GM04504 (cell line): ENCODE data around the gene DNAJC16.
"Not testable (repeated sequence)": the region's sequence is repeated elsewhere in the genome, so short reads cannot be mapped to it uniquely, and the experiment has no call there.

Experiments used
- DNase-seq: peaks from one replicate; pipeline ENCODE4 v3.0.0-alpha.2; 2012; ENCODE audit warnings: low read depth

The DNAJC16 gene

GRCh38 chr1:15526490-15527339, at the start of gene DNAJC16:
Gene DNAJC16 (plus strand): TSS chr1:15526848. CDS start chr1:15529106, 2,258 bp downstream.
- peak; percentile 100 for DNase-seq

GRCh38 chr1:15476927-15477326, 49.7 kb upstream of the DNAJC16 start:
- DNase-seq: no peak

DNA sequence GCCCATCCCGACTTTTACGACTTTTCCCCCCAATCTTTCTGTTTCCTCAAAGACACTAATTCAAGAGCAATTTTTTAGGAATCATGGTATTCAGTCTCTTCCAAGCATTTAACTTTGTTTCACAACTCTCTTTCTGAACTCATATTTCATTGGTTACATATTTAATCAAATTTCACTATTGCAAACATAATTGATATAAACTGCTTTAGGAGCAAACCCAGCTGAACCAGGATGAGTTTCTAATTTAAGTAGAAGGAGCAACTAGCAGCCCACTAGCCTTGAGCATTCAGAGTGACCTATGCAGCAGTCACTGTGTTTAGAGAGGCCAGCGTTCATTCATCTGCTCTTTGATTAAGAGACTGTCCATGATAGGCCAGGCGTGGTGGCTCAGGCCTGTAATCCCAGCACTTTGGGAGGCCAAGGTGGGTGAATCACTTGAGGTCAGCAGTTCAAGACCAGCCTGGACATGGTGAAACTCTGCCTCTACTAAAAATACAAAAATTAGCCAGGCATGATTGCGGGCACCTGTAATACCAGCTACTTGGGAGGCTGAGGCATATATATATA, 48.9 kb upstream of the DNAJC16 start:
- DNase-seq: no peak

DNA sequence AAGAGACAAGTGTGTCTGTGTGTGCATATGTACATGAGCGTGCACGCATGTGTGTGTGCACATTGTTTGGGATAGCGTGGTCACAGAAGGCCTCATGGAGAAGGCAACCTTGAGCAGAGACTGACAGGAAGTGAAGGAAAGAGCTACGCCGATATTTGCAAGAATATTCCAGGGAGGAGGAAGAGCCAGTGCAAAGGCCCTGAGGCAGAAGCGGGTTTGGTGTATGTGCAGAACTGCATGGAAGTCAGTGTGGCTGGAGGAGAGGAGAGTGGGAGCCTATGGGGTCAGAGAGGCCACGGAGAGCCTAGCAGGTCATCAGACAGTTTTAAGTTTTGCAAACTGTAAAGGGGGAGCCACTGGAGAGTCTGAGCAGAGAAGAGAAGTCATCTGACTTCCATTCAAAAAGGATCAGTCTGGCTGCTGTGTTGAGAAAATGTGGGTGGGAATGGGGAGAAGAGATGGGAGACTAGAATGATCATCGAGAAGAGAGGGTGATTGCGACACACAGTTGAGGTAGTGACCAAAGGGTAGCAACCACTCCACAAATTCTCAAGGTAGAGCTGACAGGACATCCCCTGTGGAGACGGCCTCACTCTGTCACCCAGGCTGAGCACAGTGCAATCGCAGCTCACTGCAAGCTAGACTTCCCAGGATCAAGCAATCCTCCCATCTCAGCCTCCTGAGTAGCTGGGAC, 46.8 kb upstream of the DNAJC16 start:
- DNase-seq: no peak

GRCh38 chr1:15482455-15482854, 44.2 kb upstream of the DNAJC16 start:
- not testable (repeated sequence) for DNase-seq

- not testable (repeated sequence) for DNase-seq
Observed at GRCh38 chr1:15482983-15483543, 43.6 kb upstream of the DNAJC16 start.

- no peak for DNase-seq
Observed at GRCh38 chr1:15483971-15484370, 42.7 kb upstream of the DNAJC16 start.

GRCh38 chr1:15484443-15484842, 42.2 kb upstream of the DNAJC16 start:
- not testable (repeated sequence) for DNase-seq

DNA sequence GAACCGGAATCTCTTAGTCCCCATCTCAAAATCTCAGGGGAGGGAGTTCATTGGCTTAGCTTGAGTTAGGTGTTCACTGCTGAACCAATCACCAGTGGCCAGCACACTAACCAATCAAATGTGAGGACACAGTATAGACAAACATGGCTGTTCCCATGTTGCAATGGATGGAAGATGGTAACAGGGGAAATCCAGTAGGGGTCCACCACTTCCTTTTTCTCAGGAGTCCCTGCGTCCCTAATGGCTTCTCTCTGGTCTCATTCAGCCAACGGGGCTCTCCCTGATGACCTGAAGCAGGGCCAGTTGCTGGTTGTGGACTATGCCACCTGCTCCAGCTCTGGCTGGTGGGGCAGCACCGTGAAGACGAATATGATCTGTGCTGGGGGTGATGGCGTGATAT, 41.0 kb upstream of the DNAJC16 start:
- no peak for DNase-seq

DNA sequence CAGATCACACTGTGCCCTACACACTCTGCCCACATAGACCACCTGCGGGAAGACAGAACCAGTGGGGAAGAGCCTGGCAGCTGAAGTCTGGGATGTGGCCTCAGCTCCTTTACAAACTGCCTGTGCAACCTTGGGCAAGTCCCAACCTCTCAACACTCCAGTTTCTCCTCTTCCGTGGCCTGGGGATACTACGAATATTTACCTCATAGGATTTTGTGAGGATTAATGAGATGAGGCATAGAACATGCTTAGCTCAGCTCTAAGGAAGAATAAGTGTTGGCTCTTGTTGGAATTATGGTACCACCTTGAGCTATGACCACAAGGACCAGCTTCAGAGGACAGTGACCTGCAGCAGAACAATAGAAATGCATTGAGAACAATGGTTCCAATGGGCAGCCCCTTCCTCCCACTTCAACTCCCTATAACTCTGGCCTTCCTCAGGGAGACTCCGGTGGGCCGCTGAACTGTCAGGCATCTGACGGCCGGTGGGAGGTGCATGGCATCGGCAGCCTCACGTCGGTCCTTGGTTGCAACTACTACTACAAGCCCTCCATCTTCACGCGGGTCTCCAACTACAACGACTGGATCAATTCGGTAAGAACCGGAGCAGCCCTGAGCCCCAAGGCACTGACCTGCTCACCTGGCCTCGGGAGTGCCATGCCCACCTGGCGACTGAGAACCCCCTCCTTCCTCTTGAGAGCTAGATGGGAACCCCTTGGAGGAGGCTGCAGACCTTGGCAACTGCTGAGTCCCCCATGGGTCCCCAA, 39.6 kb upstream of the DNAJC16 start:
- not testable (repeated sequence) for DNase-seq

GRCh38 chr1:15488371-15488770, 38.3 kb upstream of the DNAJC16 start:
- DNase-seq: no peak

- DNase-seq: no peak
Observed at GRCh38 chr1:15489052-15489736, 37.5 kb upstream of the DNAJC16 start.

DNA sequence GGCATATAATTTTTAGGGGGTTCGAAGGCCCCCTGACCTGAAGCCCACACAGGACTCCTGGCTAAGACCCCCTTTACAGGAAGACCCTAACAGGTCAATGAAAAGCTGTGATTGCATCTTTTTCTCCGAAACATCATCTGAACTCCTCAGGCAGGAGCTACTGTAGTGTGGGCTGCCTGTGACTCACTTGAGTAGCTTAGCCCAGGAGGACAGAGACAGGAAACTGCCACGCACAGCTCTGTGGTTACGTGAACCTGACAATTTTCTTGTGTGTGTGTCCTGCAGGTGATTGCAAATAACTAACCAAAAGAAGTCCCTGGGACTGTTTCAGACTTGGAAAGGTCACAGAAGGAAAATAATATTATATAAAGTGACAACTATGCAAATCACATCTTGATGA, 35.6 kb upstream of the DNAJC16 start:
- DNase-seq: not testable (repeated sequence)

DNA sequence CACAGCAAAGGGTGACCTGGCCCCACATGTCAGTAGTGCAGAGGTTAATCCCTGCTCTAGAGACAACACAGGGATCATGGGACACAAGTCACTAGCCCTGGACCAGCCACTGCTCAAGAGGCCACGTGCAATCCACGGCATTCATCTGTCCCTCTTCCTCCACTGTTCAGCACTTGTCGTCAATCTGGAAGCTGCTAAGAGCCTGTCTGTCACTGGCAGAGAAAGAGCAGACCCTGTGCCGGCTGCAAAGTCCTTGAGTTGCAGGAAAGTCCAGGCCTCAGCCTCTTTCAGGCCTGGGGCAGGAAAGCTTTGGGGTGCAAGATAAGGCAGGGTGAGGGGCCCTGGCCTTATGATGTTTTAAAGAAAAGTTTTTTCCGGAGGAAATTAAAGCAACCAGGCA, 34.1 kb upstream of the DNAJC16 start:
- no peak for DNase-seq

GRCh38 chr1:15493869-15494390, 32.7 kb upstream of the DNAJC16 start:
- no peak for DNase-seq

- DNase-seq: no peak
Observed at GRCh38 chr1:15500184-15501178, 26.2 kb upstream of the DNAJC16 start.

DNA sequence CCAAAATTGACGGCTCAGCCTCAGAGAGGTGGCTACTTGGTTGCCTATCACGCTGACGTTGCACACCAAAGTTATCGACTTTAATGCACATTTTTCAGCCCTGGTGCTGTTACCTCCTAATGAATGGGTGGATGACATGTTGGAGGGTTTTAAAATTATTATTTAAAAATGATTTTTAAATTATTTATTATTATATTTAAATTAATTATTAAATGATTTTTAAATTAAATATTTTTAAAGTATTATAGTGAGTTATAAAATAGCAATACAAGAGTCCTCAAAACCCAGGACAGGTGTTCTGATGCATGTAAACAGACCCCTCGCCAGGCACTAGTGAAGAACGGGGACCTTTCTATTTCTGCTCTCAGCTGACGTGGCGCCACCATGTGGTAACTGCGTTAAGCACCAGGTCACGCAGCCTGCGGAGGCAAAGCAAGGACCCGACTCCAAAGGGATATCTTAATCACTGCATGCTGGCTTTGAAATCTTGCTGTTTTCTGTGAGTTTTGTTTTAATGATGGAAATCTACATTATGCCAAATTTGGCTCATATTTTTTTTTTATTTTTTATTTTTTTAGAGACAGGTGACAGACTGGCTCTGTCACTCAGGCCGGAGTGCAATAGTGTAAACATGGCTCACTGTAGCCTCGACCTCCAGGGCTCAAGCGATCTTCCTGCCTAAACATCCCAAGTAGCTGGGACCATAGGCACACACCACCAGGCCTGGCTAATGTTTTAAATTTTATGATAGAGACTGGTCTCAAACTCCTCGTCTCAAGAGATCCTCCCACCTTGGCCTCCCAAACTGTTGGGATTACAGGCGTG, 25.2 kb upstream of the DNAJC16 start:
- no peak for DNase-seq

DNA sequence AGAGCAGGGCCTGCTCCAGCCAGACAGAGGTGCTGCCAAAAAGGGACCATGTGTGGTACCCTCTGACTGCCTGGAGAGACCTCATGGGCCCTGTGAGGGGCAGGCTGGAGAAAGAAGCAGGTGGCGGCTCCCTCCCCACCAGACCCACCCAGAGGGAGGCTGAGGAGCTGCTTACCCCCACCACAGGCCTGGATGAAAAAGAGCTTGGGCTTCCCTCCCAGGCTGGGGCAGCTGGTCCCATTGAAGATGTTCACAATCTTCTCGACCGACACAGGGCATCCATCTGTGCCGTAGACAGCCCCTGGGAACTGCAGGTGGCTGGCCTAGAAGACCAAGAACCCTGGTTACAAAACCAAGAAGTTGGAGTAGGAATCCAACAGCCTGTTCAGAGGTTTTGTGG, 22.2 kb upstream of the DNAJC16 start:
- DNase-seq: no peak

DNA sequence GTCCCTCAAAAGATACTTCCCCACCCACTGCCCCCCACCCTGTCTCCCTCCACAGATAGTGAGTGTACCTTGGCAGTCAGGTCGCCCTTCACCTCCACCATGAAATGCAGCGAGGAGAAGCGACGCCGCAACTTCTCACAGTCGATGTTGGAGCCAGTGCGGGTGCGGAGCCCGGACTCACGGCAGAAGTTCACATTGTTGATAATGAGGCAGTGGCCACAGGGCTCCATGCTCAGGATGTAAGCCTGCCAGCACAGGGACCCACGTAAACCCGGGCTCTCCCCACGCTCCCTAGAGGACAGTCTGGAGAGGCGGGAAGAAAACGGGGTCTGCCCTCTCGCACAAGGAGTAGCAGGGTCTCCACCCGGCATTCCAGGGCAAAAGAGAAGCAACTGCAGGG, 19.8 kb upstream of the DNAJC16 start:
- no peak for DNase-seq
